GM12865 (cell line): ENCODE data around the gene BPIFB1.

Source experiments
- DNase-seq: peaks from one replicate; pipeline ENCODE4 v3.0.0; 2010; ENCODE audit warnings: low read depth
- H3K4me3 ChIP-seq: 2 replicates; pipeline ENCODE4 v1.5.1; 2011; ENCODE audit warnings: mild to moderate bottlenecking, low read depth, low read length, control low read depth
- TF ChIP-seq, protein P1 (sequence below): IDR thresholded peaks from 2 replicates; pipeline ENCODE4 v1.5.1; 2011; ENCODE audit warnings: low read length, control low read depth, low read depth, inconsistent platforms; ENCODE audit not compliant: insufficient read depth; ENCODE audit errors: missing control alignments

BPIFB1 gene, protein sequence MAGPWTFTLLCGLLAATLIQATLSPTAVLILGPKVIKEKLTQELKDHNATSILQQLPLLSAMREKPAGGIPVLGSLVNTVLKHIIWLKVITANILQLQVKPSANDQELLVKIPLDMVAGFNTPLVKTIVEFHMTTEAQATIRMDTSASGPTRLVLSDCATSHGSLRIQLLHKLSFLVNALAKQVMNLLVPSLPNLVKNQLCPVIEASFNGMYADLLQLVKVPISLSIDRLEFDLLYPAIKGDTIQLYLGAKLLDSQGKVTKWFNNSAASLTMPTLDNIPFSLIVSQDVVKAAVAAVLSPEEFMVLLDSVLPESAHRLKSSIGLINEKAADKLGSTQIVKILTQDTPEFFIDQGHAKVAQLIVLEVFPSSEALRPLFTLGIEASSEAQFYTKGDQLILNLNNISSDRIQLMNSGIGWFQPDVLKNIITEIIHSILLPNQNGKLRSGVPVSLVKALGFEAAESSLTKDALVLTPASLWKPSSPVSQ

DNA sequence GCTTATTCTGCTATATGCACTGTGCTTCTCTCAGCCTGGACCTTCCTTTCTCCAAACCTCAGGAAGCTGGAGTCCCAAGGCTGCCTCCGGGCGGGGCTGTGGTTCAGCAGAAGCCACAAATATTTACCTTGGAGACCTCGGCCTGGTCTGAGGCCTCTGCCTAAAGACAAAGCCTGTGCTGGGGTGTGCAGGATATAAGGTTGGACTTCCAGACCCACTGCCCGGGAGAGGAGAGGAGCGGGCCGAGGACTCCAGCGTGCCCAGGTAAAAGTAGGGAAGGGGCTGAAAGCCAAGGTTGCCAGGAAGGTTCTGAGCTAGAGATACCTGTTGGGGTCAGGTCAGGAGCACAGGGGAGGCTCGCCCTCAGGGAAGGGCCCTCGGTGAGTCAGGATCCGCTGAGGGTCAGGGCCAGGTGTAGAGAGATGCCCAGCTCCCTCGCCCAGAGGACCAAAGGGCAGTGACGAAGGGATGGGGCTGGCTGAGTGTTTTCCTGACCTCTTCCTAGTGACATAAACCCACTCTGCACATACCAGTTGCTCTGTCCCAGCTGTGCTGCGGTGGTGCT lies at the start of gene BPIFB1:
Gene BPIFB1, plus strand, starts transcription at position 224 of the 565 bp plus-strand sequence. CDS start 2,860 bp downstream, outside the sequence.
- TF ChIP-seq, protein P1, sequence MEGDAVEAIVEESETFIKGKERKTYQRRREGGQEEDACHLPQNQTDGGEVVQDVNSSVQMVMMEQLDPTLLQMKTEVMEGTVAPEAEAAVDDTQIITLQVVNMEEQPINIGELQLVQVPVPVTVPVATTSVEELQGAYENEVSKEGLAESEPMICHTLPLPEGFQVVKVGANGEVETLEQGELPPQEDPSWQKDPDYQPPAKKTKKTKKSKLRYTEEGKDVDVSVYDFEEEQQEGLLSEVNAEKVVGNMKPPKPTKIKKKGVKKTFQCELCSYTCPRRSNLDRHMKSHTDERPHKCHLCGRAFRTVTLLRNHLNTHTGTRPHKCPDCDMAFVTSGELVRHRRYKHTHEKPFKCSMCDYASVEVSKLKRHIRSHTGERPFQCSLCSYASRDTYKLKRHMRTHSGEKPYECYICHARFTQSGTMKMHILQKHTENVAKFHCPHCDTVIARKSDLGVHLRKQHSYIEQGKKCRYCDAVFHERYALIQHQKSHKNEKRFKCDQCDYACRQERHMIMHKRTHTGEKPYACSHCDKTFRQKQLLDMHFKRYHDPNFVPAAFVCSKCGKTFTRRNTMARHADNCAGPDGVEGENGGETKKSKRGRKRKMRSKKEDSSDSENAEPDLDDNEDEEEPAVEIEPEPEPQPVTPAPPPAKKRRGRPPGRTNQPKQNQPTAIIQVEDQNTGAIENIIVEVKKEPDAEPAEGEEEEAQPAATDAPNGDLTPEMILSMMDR: no peak
- DNase-seq: no peak
- H3K4me3 ChIP-seq: no peak within 1 kb of the TSS

DNA sequence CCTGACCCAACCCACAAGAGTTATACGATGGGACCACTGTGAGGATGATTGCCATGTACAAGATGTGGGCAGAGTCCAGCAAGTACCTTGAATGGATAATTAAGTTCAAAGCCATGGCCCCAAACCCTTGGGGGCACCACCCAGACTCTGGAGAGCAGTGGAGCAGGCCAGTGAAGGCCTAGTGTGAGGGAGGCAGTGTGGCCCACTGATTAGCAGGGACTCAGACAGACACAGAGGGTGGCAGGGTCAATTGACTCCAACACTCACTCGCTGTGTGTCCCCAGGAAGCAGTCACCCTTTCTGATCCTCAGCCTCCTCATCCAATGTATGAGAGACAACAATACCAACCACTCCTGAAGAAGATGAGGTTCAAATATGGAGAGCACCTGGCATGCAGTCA lies 49.0 kb upstream of the BPIFB1 start:
- no peak for DNase-seq
- H3K4me3 ChIP-seq: no peak overlapping the region
- TF ChIP-seq, protein P1: no peak

DNA sequence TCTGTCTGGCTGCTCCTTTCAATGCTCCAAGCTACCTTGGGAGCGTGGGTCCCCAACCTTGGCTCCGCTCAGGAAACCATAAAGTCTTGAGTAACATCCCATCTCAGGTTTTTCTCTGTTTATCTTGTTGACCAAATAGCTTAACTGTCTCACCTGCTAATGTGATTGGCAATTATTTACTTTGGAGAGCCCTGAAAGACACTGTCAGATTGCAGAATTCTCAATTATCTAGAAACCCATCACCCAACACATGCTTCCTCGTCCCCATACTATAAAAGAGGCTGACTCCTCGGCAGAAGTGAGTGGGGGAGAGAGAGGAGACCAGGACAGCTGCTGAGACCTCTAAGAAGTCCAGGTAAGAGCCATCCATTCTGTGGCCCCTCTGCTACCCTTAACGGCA lies 47.3 kb upstream of the BPIFB1 start, which contains the start of gene BPIFA1:
Gene BPIFA1, plus strand, starts transcription at position 301 of the 400 bp plus-strand sequence. CDS start 1,716 bp downstream, outside the sequence.
- H3K4me3 ChIP-seq: no peak within 1 kb of the TSS
- DNase-seq: no peak
- TF ChIP-seq, protein P1: no peak

DNA sequence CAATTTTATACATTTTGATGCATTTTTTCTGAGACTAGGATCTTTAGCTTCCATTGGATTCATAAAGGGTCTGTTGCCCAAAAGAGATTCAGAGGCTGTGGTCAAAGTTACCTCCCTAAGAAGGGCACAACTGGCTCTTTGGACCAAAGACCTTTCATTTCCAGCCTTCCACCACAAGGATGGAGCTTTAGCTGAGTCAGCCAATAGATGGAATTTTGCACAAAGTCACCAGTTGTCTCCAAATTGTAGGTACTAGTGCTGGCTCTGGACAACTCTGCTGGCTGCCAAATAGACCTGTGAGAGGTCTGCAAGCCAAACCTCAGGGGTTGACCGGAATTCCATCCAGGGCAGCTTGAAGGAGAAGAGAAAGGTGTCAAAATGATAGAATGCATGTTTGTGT lies 46.7 kb upstream of the BPIFB1 start:
- TF ChIP-seq, protein P1: no peak
- DNase-seq: no peak
- no peak overlapping the region for H3K4me3 ChIP-seq

DNA sequence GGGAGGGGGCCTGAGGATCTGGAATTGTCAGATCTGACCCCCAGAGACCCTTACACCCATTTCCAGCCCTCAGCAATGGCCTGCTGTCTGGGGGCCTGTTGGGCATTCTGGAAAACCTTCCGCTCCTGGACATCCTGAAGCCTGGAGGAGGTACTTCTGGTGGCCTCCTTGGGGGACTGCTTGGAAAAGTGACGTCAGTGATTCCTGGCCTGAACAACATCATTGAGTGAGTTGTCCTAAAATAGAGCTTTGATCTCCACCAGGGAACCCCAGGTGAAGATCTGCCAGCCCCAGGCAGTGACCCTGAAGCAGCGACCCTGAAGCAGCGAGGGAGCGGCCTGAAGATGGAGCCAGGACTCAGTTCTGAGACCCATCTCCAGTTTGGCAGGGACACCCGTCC lies 45.0 kb upstream of the BPIFB1 start:
- DNase-seq: no peak
- TF ChIP-seq, protein P1: no peak
- no peak overlapping the region for H3K4me3 ChIP-seq

DNA sequence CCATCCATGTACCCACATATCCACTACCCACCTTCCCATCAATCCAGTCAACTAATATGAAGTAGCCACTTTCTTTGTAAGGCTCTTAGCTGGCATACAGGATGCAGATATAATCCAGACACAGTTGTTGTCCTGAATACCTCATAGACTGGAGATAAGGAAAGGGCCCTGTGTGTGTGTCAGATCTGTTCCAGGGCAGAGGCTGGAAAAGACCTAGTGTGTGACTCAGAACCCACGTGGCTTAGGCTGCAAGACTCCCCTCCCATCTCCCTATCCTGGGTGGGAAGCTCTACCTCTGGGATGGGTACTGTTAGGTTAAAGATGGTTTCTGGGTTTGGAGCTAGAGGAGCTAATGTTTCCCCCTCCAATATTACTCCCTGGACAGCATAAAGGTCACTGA lies 43.6 kb upstream of the BPIFB1 start:
- TF ChIP-seq, protein P1: no peak
- DNase-seq: no peak

More for the DNA sequence above, 43.6 kb upstream of the BPIFB1 start:
- no peak overlapping the region for H3K4me3 ChIP-seq
